ENCODE data around the gene WDR62. TPM values are rescaled to one million over a fixed set of nuclear protein-coding genes. Genes with fewer than 3 reads are reported as not detected.
A peak's percentile ranks its signal among the peaks of the same experiment; 100 is the strongest.

WDR62 gene
- total and polyA plus RNA-seq, 2 of the 8 experiments (the other 6 are each of a cell fraction or from before 2014, with no cell fraction given), result 28.2 to 39.5 TPM

- Histone ChIP-seq H4K8ac (ENCODE audit: extremely low read depth, insufficient read depth, low read length) (peak within 1 kb of the TSS; percentile 77; the same call in 1 of the 2 replicates), H3K27ac (ENCODE audit: low read depth, low read length) (no peak within 1 kb of the TSS; the same call in 1 of the 2 replicates), H2BK15ac (ENCODE audit: low read length) (peak within 1 kb of the TSS; percentile 46; the same call in 1 of the 2 replicates), H3K79me2 (ENCODE audit: control insufficient read depth in 1 of 2, insufficient read depth in 2 of 2, low read length in 2 of 2) (no peaks in the 10 kb centered on the region), H2BK20ac (ENCODE audit: low read length) (0 out of 2 replicates have a peak within 1 kb of the TSS, but pooled peaks have one; percentile 61), H2BK120ac (replicated peaks; ENCODE audit: low read depth, low read length) (no peak within 1 kb of the TSS), H3K79me1 (ENCODE audit: low read depth, low read length) (no peaks in the 10 kb centered on the region), H3K56ac (replicated peaks; ENCODE audit: insufficient read length, low read depth, low read length) (peak within 1 kb of the TSS; percentile 51), H2AFZ (ENCODE audit: low read length) (no peak within 1 kb of the TSS), H3K14ac (ENCODE audit: insufficient read length) (no peak within 1 kb of the TSS), H3K27me3 (replicated peaks in 1 of 4; ENCODE audit: control insufficient read depth in 3 of 4, extremely low read depth in 1 of 4, insufficient read depth in 3 of 4, low read length in 3 of 4) (no peaks in the 10 kb centered on the region), H3K36me3 (ENCODE audit: control insufficient read depth in 2 of 4, insufficient read depth in 4 of 4, low read length in 3 of 4) (peaks cover 0 to 4% (median 0%) of the 10 kb centered on the region in 4 experiments; a peak in 2 of 8 replicates), H3K4me2 (ENCODE audit: insufficient read depth in 1 of 2, low read depth in 2 of 2, low read length in 2 of 2) (peak within 1 kb of the TSS; percentile 57 to 78), H3K9me3 (ENCODE audit: insufficient read depth in 2 of 2, low read depth in 1 of 2, low read length in 1 of 2) (no peaks in the 10 kb centered on the region), H3K4me1 (replicated peaks in 1 of 4; ENCODE audit: control insufficient read depth in 3 of 4, insufficient read depth in 4 of 4, low read length in 3 of 4) (peaks cover 0 to 16% (median 8%) of the 10 kb centered on the region in 4 experiments; a peak in 5 of 7 replicates), H2BK12ac (ENCODE audit: low read depth, low read length) (peak within 1 kb of the TSS; percentile 39; the same call in 1 of the 2 replicates), H3K23me2 (ENCODE audit: low read depth, low read length) (peaks cover 12% of the 10 kb centered on the region), H4K20me1 (replicated peaks in 1 of 2; ENCODE audit: control insufficient read depth in 1 of 2, insufficient read depth in 2 of 2, low read length in 2 of 2) (no peaks in the 10 kb centered on the region), H3K4ac (replicated peaks; ENCODE audit: insufficient read length, low read depth, low read length) (peak within 1 kb of the TSS; percentile 71), H4K5ac (ENCODE audit: insufficient read length, low read depth, low read length) (peak within 1 kb of the TSS; percentile 76), H3K18ac (ENCODE audit: extremely low read depth, low read length) (peak within 1 kb of the TSS; percentile 97), H4K91ac (replicated peaks; ENCODE audit: insufficient read length, low read length) (peak within 1 kb of the TSS; percentile 88), H2BK5ac (ENCODE audit: low read depth, low read length) (peak within 1 kb of the TSS; percentile 76; the same call in 1 of the 2 replicates), H3K9ac (replicated peaks in 1 of 4; ENCODE audit: extremely low read depth in 1 of 4, low read depth in 3 of 4, low read length in 3 of 4) (peak within 1 kb of the TSS in 2 of 4 experiments; percentile 35 to 41; a peak in 4 of 7 replicates), H3K23ac (ENCODE audit: insufficient read length) (no peak within 1 kb of the TSS), H2AK5ac (ENCODE audit: low read depth, low read length) (no peak within 1 kb of the TSS; the same call in 1 of the 2 replicates), H3K4me3 (ENCODE audit: extremely low read depth in 1 of 4, insufficient read depth in 2 of 4, low read depth in 3 of 4, low read length in 4 of 4) (peak within 1 kb of the TSS; percentile 42 to 78 (median 52))
- WGBS, 2 experiments (ENCODE audit: extremely low coverage in 1 of 2, insufficient coverage in 1 of 2, insufficient read length in 1 of 2, insufficient replicate concordance in 2 of 2, low coverage in 1 of 2, low lambda C conversion rate in 2 of 2, missing lambda C conversion rate in 1 of 2), result 20% methylated on average over 17 of the region's 19 CpGs; no CpG with 5 or more reads in 1 of the 2 experiments
- FAIRE-seq (peak; percentile 88), DNase-seq (ENCODE audit: low read depth in 1 of 2, low spot score in 2 of 2) (peak in 1 of 2 experiments; percentile 81)
- CTCF ChIA-PET (ENCODE audit: partially characterized antibody), result interaction anchor here (0.5 to 2.3 kb wide), 6 partner anchors 11 to 407 kb away, joined by 3 to 19 read pairs (median 3); no protein-coding TSS in a partner anchor
- POLR2A ChIA-PET (ENCODE audit: partially characterized antibody), result interaction anchor here (0.6 to 1.9 kb wide), 14 partner anchors 9 to 376 kb away, joined by 3 to 10 read pairs (median 4); partner anchors contain the start of genes CLIP3, SDHAF1, THAP8 and WDR62
- TF ChIP-seq POLR2AphosphoS5 (IDR thresholded peaks at IDR 0.05; ENCODE audit: low read depth, low read length) (peak; percentile 28; the same call in 1 of the 2 replicates), EZH2 (IDR thresholded peaks at IDR 0.05; ENCODE audit: low read depth, low read length, severe bottlenecking) (no peak), BCL11A (IDR thresholded peaks at IDR 0.05; ENCODE audit: low read depth in 2 of 2, low read length in 2 of 2) (no peak), SIN3A (conservative IDR thresholded peaks at IDR 0.05 in 1 of 2, IDR thresholded peaks at IDR 0.05 in 1 of 2; ENCODE audit: low read depth in 1 of 2, low read length in 2 of 2) (peak; percentile 30 to 60; a peak in 1 of 4 replicates), TCF12 (IDR thresholded peaks at IDR 0.05; ENCODE audit: low read depth, low read length) (no peak), POLR2A (IDR thresholded peaks at IDR 0.05; ENCODE audit: control extremely low read depth in 1 of 2, low read depth in 2 of 2, low read length in 2 of 2) (peak in 1 of 2 experiments; percentile 67; a peak in 2 of 3 replicates), KDM4A (IDR thresholded peaks at IDR 0.05; ENCODE audit: low read depth, low read length, severe bottlenecking) (peak; percentile 51), CTCF (IDR thresholded peaks at IDR 0.05; ENCODE audit: control extremely low read depth in 1 of 3, insufficient read depth in 1 of 3, low read depth in 1 of 3, low read length in 3 of 3) (no peak)
Measured at GRCh38 chr19:36008336-36008978, 46.2 kb upstream of the WDR62 start, which contains the start of gene SYNE4. Gene SYNE4 (minus strand): TSS chr19:36008813. CDS start chr19:36008681, 132 bp downstream.
